ENCODE results near the gene PROS1. TPM values are rescaled to one million over a fixed set of nuclear protein-coding genes. Genes with fewer than 3 reads are reported as not detected.

PROS1 gene
- total and polyA plus RNA-seq, 2 of the 8 experiments (the other 6 are each of a cell fraction or from before 2014, with no cell fraction given) = 0.65 to 2.5 TPM

DNA sequence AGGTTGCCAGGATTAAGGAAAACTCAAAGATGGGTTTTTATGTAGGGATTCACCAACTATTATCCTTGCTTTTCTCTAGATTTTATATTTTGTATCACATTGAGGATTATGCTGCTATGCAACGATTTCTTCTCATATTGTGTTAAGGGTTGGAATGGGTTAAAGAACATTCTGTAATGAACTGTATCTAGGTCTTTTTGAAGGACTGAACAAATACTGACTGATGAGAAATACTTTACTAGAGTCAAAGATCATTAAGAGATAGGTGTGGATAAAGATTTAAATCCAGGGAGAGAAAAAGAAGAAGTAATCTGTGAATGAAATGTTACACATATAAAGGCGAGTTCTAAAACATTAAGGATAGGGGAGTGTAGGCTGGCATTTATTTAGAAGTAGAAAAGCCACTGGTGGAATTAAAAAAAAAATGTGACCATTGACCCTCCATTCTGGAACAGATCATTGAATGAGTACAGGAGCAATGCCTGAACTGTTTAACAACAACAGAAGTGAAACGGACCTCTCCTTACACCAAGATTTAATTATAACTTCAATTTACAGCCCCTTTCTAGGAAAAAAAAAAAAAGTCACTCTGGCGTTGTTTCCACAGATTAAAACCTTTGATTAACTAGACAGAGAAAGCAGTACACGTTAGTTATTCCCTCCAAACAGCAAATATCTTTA lies 39.2 kb downstream of the PROS1 start:
- 78% methylated on average over 5 of the region's 5 CpGs; no CpG with 5 or more reads in 1 of the 2 experiments for WGBS, 2 experiments (ENCODE audit: extremely low coverage in 1 of 2, insufficient coverage in 1 of 2, insufficient read length in 1 of 2, insufficient replicate concordance in 2 of 2, low coverage in 1 of 2, low lambda C conversion rate in 2 of 2, missing lambda C conversion rate in 1 of 2)
- no peak overlapping the region for H3K56ac ChIP-seq (replicated peaks; ENCODE audit: insufficient read length, low read depth, low read length)

More for the DNA sequence above, 39.2 kb downstream of the PROS1 start:
- Histone ChIP-seq H2BK20ac (ENCODE audit: low read length) (no peak overlapping the region), H3K18ac (ENCODE audit: extremely low read depth, low read length) (no peak overlapping the region), H3K4me1 (replicated peaks in 1 of 4; ENCODE audit: control insufficient read depth in 3 of 4, insufficient read depth in 4 of 4, low read length in 3 of 4) (no peaks in the 10 kb centered on the region), H4K20me1 (replicated peaks in 1 of 2; ENCODE audit: control insufficient read depth in 1 of 2, insufficient read depth in 2 of 2, low read length in 2 of 2) (no peaks in the 10 kb centered on the region), H3K27me3 (replicated peaks in 1 of 4; ENCODE audit: control insufficient read depth in 3 of 4, extremely low read depth in 1 of 4, insufficient read depth in 3 of 4, low read length in 3 of 4) (no peaks in the 10 kb centered on the region), H3K4me2 (ENCODE audit: insufficient read depth in 1 of 2, low read depth in 2 of 2, low read length in 2 of 2) (no peak overlapping the region), H2AFZ (ENCODE audit: low read length) (no peak overlapping the region), H3K9ac (replicated peaks in 1 of 4; ENCODE audit: extremely low read depth in 1 of 4, low read depth in 3 of 4, low read length in 3 of 4) (no peak overlapping the region), H3K23ac (ENCODE audit: insufficient read length) (no peak overlapping the region), H4K5ac (ENCODE audit: insufficient read length, low read depth, low read length) (no peak overlapping the region), H2AK5ac (ENCODE audit: low read depth, low read length) (no peak overlapping the region), H2BK120ac (replicated peaks; ENCODE audit: low read depth, low read length) (no peak overlapping the region), H3K23me2 (ENCODE audit: low read depth, low read length) (no peaks in the 10 kb centered on the region), H3K9me3 (ENCODE audit: insufficient read depth in 2 of 2, low read depth in 1 of 2, low read length in 1 of 2) (peaks cover 20 to 42% of the 10 kb centered on the region in 2 experiments; a peak in 3 of 4 replicates), H3K79me1 (ENCODE audit: low read depth, low read length) (no peaks in the 10 kb centered on the region), H2BK15ac (ENCODE audit: low read length) (no peak overlapping the region), H4K91ac (replicated peaks; ENCODE audit: insufficient read length, low read length) (no peak overlapping the region), H3K79me2 (ENCODE audit: control insufficient read depth in 1 of 2, insufficient read depth in 2 of 2, low read length in 2 of 2) (no peaks in the 10 kb centered on the region), H3K14ac (ENCODE audit: insufficient read length) (no peak overlapping the region), H2BK12ac (ENCODE audit: low read depth, low read length) (no peak overlapping the region), H4K8ac (ENCODE audit: extremely low read depth, insufficient read depth, low read length) (no peak overlapping the region), H3K4me3 (ENCODE audit: extremely low read depth in 1 of 4, insufficient read depth in 2 of 4, low read depth in 3 of 4, low read length in 4 of 4) (no peak overlapping the region), H3K4ac (replicated peaks; ENCODE audit: insufficient read length, low read depth, low read length) (no peak overlapping the region), H3K36me3 (ENCODE audit: control insufficient read depth in 2 of 4, insufficient read depth in 4 of 4, low read length in 3 of 4) (no peaks in the 10 kb centered on the region), H3K27ac (ENCODE audit: low read depth, low read length) (no peak overlapping the region), H2BK5ac (ENCODE audit: low read depth, low read length) (no peak overlapping the region)
- POLR2A ChIA-PET (ENCODE audit: partially characterized antibody) = no interaction called here
- CTCF ChIA-PET (ENCODE audit: partially characterized antibody) = interaction anchor here (0.6 kb wide), 1 partner anchor 27 kb away, joined by 3 read pairs; no protein-coding TSS in a partner anchor
- DNase-seq (ENCODE audit: low read depth in 1 of 2, low spot score in 2 of 2) = no peak
- TF ChIP-seq SRF (IDR thresholded peaks at IDR 0.05; ENCODE audit: low read depth, low read length) = no peak
- FAIRE-seq = no peak
